Panc1 (cell line): Measurements from ENCODE around the gene CBS.
"Not testable (repeated sequence)": the region's sequence is repeated elsewhere in the genome, so short reads cannot be mapped to it uniquely, and the experiment has no call there.

Source experiments
- TCF7L2 ChIP-seq: IDR thresholded peaks from 2 replicates; pipeline ENCODE4 v1.6.1; 2011; ENCODE audit warnings: mild to moderate bottlenecking, low read depth, low read length, inconsistent platforms
- TF ChIP-seq, protein P1 (sequence below): fragments of 450-650 bp; IDR thresholded peaks from 2 replicates; pipeline ENCODE4 v1.5.1; 2017; ENCODE audit warnings: mild to moderate bottlenecking
- TF ChIP-seq, protein P2 (sequence below), 2 experiments: IDR thresholded peaks; 2 replicates each; pipeline ENCODE4 v1.6.1; 2011 to 2012; ENCODE audit warnings: low read depth in 2 of 2, control low read depth in 1 of 2, low read length in 1 of 2, mild to moderate bottlenecking in 1 of 2, moderate library complexity in 1 of 2; ENCODE audit not compliant: insufficient read depth in 1 of 2

DNA sequence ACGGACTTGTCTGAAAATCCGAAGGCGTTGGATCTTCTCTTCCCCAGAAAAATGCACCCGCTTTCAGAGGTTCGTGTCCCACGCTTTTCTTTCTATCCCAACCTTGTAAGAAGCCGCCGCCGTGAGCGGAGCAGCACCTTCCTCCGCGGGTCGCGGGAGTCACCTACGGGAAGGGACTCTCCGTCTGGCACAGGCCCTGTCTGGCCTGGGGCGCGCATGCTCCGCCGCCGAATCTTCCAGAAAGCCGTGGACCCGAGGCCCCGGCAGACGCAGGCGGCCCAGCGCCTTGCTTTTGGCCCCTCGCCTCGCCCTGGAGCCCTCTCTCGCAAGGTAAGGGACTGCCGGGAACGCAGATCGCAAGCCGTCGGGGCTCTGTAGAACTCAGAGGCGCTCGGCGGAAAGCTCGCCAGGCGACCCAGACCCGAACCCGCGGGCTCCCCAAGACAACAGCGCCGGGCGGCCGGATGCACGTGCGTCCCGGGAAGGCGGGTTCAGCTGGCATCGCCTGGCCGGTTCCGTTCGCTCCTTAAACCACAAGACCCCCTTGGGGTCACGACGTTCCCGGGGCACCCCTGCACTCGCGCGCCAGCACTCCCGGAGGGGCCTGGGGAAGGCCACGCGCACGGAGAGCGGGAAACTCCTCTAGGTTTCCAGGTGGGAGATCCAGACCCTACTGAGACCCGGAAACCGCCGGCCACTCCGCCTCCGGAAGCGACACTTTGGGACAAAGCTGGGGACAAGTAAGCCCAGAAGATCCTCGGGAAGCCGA is 1.1 kb downstream of the CBS start:
- TF ChIP-seq, protein P1, sequence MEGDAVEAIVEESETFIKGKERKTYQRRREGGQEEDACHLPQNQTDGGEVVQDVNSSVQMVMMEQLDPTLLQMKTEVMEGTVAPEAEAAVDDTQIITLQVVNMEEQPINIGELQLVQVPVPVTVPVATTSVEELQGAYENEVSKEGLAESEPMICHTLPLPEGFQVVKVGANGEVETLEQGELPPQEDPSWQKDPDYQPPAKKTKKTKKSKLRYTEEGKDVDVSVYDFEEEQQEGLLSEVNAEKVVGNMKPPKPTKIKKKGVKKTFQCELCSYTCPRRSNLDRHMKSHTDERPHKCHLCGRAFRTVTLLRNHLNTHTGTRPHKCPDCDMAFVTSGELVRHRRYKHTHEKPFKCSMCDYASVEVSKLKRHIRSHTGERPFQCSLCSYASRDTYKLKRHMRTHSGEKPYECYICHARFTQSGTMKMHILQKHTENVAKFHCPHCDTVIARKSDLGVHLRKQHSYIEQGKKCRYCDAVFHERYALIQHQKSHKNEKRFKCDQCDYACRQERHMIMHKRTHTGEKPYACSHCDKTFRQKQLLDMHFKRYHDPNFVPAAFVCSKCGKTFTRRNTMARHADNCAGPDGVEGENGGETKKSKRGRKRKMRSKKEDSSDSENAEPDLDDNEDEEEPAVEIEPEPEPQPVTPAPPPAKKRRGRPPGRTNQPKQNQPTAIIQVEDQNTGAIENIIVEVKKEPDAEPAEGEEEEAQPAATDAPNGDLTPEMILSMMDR = not testable (repeated sequence)
- TF ChIP-seq TCF7L2 = not testable (repeated sequence)
- TF ChIP-seq, protein P2, sequence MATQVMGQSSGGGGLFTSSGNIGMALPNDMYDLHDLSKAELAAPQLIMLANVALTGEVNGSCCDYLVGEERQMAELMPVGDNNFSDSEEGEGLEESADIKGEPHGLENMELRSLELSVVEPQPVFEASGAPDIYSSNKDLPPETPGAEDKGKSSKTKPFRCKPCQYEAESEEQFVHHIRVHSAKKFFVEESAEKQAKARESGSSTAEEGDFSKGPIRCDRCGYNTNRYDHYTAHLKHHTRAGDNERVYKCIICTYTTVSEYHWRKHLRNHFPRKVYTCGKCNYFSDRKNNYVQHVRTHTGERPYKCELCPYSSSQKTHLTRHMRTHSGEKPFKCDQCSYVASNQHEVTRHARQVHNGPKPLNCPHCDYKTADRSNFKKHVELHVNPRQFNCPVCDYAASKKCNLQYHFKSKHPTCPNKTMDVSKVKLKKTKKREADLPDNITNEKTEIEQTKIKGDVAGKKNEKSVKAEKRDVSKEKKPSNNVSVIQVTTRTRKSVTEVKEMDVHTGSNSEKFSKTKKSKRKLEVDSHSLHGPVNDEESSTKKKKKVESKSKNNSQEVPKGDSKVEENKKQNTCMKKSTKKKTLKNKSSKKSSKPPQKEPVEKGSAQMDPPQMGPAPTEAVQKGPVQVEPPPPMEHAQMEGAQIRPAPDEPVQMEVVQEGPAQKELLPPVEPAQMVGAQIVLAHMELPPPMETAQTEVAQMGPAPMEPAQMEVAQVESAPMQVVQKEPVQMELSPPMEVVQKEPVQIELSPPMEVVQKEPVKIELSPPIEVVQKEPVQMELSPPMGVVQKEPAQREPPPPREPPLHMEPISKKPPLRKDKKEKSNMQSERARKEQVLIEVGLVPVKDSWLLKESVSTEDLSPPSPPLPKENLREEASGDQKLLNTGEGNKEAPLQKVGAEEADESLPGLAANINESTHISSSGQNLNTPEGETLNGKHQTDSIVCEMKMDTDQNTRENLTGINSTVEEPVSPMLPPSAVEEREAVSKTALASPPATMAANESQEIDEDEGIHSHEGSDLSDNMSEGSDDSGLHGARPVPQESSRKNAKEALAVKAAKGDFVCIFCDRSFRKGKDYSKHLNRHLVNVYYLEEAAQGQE (IDR thresholded peaks at IDR 0.05; ENCODE audit: insufficient read depth in 1 of 2, low read depth in 2 of 2, low read length in 1 of 2) = not testable (repeated sequence)
